ENCODE data around the gene NAPEPLD.

NAPEPLD gene

DNA sequence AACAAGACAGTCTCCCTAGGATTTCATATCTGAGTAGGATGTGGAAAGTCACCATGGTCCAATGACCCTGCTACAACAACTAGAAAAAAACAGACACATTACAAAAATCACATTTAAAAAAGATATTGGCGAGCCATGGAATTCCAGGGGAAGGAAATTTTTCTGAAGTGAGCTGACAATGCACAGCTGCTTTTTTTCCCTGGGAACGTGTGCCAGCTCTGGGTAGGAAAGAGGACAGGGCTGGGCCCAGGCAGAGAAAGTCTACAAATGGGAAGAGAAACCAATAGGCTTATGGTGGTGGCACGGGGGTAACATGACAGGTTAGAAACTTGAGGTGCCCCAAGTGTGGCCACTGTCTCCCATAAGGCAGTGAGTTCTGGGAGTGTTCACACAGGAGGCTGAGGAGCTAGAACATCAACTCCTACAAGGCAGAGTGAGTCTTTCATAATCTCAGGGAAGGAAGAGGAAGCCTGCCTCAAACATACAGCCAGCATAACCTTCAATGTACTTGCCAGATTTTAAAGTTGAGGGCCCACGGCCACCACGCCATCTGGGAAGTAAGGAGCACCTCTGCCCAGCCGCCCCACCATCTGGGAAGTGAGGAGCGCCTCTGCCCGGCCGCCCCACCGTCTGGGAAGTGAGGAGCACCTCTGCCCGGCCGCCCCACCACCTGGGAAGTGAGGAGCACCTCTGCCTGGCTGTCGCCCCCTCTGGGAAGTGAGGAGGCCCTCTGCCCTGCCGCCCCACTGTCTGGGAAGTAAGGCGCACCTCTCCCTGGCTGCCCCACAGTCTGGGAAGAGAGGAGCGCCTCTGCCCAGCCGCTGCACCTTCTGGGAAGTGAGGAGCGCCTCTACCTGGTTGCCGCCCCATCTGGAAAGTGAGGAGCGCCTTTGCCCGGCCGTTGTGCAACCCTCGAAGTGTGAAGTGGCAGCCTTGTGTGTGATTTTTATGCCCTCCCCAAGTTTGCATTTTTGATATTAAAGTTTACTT lies 80.2 kb downstream of the NAPEPLD start:
- no peak for DNase-seq
- Histone ChIP-seq H3K4me2 (ENCODE audit: low read depth, low read length) (no peak overlapping the region), H3K36me3 (replicated peaks; ENCODE audit: insufficient read depth, low read length) (no peaks in the 10 kb centered on the region), H3K79me2 (ENCODE audit: low read length) (no peaks in the 10 kb centered on the region), H3K9me2 (replicated peaks; ENCODE audit: insufficient read depth, low read length) (no peaks in the 10 kb centered on the region), H4K20me1 (ENCODE audit: insufficient read depth, low read length) (no peaks in the 10 kb centered on the region), H3F3A (ENCODE audit: insufficient read depth, low read length) (no peaks in the 10 kb centered on the region), H3K9ac (ENCODE audit: low read length) (no peak overlapping the region), H3K4me1 (ENCODE audit: low read length) (peaks cover 1% of the 10 kb centered on the region), H3K27me3 (replicated peaks; ENCODE audit: insufficient read depth, low read length) (no peaks in the 10 kb centered on the region), H3K4me3 (ENCODE audit: low read length) (no peak overlapping the region), H2AFZ (ENCODE audit: low read length) (no peak overlapping the region), H3K27ac (ENCODE audit: low read length) (no peak overlapping the region), H3K9me3 (replicated peaks; ENCODE audit: insufficient read depth, low read length) (no peaks in the 10 kb centered on the region)
- TF ChIP-seq, protein P1, sequence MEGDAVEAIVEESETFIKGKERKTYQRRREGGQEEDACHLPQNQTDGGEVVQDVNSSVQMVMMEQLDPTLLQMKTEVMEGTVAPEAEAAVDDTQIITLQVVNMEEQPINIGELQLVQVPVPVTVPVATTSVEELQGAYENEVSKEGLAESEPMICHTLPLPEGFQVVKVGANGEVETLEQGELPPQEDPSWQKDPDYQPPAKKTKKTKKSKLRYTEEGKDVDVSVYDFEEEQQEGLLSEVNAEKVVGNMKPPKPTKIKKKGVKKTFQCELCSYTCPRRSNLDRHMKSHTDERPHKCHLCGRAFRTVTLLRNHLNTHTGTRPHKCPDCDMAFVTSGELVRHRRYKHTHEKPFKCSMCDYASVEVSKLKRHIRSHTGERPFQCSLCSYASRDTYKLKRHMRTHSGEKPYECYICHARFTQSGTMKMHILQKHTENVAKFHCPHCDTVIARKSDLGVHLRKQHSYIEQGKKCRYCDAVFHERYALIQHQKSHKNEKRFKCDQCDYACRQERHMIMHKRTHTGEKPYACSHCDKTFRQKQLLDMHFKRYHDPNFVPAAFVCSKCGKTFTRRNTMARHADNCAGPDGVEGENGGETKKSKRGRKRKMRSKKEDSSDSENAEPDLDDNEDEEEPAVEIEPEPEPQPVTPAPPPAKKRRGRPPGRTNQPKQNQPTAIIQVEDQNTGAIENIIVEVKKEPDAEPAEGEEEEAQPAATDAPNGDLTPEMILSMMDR (IDR thresholded peaks at IDR 0.05; ENCODE audit: low read length): no peak
- TF ChIP-seq EZH2phosphoT487 (IDR thresholded peaks at IDR 0.05; ENCODE audit: low read length) (no peak), EZH2 (optimal IDR thresholded peaks at IDR 0.05; ENCODE audit: low read depth, low read length) (no peak)

DNA sequence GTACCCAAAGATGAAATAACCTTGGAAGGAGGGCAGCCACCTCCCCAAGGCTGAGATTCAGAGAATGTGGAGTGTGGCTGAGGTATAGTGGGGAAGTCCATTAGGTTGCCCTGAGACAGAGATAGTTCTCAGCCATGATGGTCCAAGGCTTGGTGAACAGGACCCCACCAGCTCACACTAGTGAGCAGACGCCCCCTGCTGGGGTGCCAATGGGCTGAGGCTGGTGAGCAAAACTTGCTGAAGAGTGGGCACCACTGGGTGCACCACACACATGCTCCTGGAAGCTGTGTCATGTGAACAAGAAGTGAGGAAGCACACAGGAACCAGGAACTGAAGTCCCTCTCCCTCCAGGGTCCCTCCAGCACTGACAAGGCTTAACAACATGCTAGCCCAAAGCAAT lies 83.2 kb downstream of the NAPEPLD start:
- TF ChIP-seq, protein P1 (IDR thresholded peaks at IDR 0.05; ENCODE audit: low read length): peak; percentile 64
- no peak for TF ChIP-seq EZH2phosphoT487 (IDR thresholded peaks at IDR 0.05; ENCODE audit: low read length)
- no peaks in the 10 kb centered on the region for H3K4me1 ChIP-seq (ENCODE audit: low read length)
- no peaks in the 10 kb centered on the region for H3K36me3 ChIP-seq (replicated peaks; ENCODE audit: insufficient read depth, low read length)
- H3K9ac ChIP-seq (ENCODE audit: low read length): no peak overlapping the region
- no peak overlapping the region for H2AFZ ChIP-seq (ENCODE audit: low read length)
- no peaks in the 10 kb centered on the region for H3K27me3 ChIP-seq (replicated peaks; ENCODE audit: insufficient read depth, low read length)
- no peak overlapping the region for H3K4me2 ChIP-seq (ENCODE audit: low read depth, low read length)
- H3K9me2 ChIP-seq (replicated peaks; ENCODE audit: insufficient read depth, low read length): no peaks in the 10 kb centered on the region
- H3K79me2 ChIP-seq (ENCODE audit: low read length): no peaks in the 10 kb centered on the region
- no peaks in the 10 kb centered on the region for H3K9me3 ChIP-seq (replicated peaks; ENCODE audit: insufficient read depth, low read length)
- DNase-seq: peak; percentile 42
- no peak overlapping the region for H3K4me3 ChIP-seq (ENCODE audit: low read length)
- no peaks in the 10 kb centered on the region for H3F3A ChIP-seq (ENCODE audit: insufficient read depth, low read length)
- H4K20me1 ChIP-seq (ENCODE audit: insufficient read depth, low read length): no peaks in the 10 kb centered on the region
- no peak overlapping the region for H3K27ac ChIP-seq (ENCODE audit: low read length)

DNA sequence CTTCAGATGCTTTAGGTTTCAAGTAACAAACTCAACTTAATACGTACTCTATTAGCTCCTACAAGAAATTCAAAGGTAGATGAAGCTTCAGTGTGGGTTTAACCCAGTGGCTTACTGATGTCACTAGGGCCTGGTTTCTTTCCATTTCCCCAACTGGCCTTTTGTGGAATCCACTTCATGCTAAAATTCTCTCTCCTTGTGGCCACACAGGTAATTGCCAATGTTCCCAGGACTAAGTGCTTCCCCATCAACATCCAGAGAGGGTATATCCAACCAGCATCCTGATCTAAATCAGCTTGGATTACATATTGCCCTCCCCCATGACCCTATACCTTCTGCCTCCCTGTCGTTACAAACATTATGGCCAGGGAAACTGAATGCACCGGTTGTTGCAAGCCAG lies 85.0 kb downstream of the NAPEPLD start:
- no peaks in the 10 kb centered on the region for H3K27me3 ChIP-seq (replicated peaks; ENCODE audit: insufficient read depth, low read length)
- no peaks in the 10 kb centered on the region for H3K9me3 ChIP-seq (replicated peaks; ENCODE audit: insufficient read depth, low read length)
- H3K9ac ChIP-seq (ENCODE audit: low read length): no peak overlapping the region
- no peak overlapping the region for H3K27ac ChIP-seq (ENCODE audit: low read length)
- DNase-seq: no peak
- TF ChIP-seq, protein P1 (IDR thresholded peaks at IDR 0.05; ENCODE audit: low read length): no peak
- TF ChIP-seq EZH2 (optimal IDR thresholded peaks at IDR 0.05; ENCODE audit: low read depth, low read length) (no peak), EZH2phosphoT487 (IDR thresholded peaks at IDR 0.05; ENCODE audit: low read length) (no peak)
- H3K79me2 ChIP-seq (ENCODE audit: low read length): no peaks in the 10 kb centered on the region
- no peaks in the 10 kb centered on the region for H3K4me1 ChIP-seq (ENCODE audit: low read length)
- H2AFZ ChIP-seq (ENCODE audit: low read length): no peak overlapping the region
- no peak overlapping the region for H3K4me3 ChIP-seq (ENCODE audit: low read length)
- H3K36me3 ChIP-seq (replicated peaks; ENCODE audit: insufficient read depth, low read length): no peaks in the 10 kb centered on the region
- H3F3A ChIP-seq (ENCODE audit: insufficient read depth, low read length): no peaks in the 10 kb centered on the region
- H3K9me2 ChIP-seq (replicated peaks; ENCODE audit: insufficient read depth, low read length): no peaks in the 10 kb centered on the region
- H3K4me2 ChIP-seq (ENCODE audit: low read depth, low read length): no peak overlapping the region
- H4K20me1 ChIP-seq (ENCODE audit: insufficient read depth, low read length): no peaks in the 10 kb centered on the region
